HG03196 (cell line): ENCODE results near the gene MPHOSPH9.

Experiments used
- ATAC-seq: cut with Tn5 transposase; IDR thresholded peaks from one replicate; pipeline ENCODE4 v1.9.1; 2021; ENCODE audit not compliant: unreplicated experiment

MPHOSPH9 gene

DNA sequence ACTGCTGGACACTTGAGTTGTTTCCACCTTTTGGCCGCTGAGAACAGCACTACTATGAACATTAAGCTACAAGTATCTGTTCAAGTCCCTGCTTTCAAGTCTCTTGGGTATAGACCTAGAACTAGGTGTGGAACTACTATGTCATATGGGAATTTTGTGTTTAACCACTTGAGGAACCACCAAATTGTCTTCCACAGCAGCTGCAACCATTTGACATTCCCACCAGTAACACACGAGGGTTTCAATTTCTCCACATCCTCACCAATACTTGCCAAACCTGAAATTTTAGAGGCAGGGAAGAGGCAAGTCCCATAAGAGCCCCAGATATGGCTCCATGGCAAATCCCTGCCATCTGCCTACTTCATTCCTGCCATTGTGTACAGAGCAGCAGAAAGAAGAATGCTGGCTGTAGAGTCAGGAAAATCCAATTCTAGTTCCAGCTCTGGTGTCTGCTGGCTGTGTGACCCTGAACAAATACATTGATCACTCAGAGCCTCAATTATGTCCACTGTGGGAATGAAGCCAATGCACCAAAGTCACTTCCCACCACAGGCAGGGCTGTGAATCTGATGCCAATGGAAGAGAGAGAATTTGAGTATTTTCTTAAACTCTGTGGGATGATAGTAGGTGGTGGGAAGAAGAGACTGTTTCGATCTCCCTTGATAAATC, 99.9 kb downstream of the MPHOSPH9 start:
- ATAC-seq, result no peak

DNA sequence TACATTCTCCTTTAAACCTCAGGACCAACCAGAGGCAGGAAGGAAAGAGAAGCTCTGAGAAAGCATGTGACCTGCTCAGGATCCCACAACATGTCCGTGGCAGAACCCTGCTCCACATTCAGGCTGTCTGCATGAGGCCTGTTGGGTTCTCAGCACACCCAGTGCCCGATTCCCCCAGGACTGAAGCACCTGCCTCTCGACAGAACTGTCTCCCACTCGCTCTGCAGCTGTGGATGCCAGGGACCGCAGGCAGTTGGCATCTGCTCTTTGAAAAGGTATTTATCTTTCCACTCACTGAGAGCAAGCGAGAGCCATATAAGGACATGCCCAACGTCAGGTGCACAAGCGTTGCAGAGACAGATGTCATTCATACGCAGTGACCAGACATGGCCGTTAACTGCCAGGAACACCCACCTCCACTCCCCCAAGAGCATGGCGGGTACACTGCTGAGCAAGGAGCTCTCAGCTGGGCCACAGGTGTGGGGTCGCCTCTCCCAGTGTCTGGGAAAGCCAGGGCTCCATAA, 101.0 kb downstream of the MPHOSPH9 start:
- no peak for ATAC-seq

DNA sequence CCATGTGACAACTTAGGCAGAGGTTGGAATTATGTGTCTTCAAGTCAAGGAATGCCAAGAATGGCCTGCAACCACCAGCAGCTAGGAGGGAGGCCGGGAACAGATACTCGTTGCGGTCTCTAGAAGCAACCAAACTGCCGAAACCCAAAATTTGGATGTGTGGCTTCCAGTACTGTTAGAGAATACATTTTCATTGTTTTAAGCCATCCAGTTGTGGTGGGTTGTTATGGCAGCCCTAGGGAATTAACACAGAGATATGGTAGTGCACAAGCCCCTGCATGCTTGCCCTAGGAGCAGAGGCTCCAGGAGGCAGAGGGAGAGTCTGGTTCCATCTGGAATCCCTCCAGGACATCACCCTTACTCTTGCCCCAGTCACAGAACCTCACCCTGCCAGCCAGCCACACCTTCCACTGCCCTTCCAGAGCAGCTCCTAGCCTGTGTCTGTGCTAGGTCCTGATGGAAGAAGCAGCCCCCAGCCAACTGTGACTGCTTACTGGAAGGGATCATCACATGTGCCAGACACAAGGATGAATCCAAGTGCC, 101.6 kb downstream of the MPHOSPH9 start:
- ATAC-seq, result no peak

DNA sequence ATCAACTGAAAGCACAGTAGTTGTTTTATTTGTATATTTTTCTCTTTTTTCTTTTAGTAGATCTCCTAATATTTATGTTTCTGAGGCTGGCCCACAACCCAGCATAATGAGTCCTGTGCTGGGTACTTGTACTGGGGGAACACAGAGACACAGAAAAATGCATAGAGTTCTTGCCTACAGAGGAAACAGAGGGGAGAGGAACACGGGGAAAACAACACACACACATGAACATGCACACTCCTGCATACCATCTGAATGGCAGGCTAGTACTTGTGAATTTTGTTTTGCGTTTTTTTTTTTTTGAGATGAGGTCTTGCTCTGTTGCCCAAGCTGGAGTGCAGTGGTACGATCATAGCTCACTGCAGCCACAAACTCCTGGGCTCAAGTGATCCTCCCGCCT, 103.3 kb downstream of the MPHOSPH9 start:
- no peak for ATAC-seq

- ATAC-seq, result no peak
Observed at GRCh38 chr12:123127182-123127495, 105.8 kb downstream of the MPHOSPH9 start.

DNA sequence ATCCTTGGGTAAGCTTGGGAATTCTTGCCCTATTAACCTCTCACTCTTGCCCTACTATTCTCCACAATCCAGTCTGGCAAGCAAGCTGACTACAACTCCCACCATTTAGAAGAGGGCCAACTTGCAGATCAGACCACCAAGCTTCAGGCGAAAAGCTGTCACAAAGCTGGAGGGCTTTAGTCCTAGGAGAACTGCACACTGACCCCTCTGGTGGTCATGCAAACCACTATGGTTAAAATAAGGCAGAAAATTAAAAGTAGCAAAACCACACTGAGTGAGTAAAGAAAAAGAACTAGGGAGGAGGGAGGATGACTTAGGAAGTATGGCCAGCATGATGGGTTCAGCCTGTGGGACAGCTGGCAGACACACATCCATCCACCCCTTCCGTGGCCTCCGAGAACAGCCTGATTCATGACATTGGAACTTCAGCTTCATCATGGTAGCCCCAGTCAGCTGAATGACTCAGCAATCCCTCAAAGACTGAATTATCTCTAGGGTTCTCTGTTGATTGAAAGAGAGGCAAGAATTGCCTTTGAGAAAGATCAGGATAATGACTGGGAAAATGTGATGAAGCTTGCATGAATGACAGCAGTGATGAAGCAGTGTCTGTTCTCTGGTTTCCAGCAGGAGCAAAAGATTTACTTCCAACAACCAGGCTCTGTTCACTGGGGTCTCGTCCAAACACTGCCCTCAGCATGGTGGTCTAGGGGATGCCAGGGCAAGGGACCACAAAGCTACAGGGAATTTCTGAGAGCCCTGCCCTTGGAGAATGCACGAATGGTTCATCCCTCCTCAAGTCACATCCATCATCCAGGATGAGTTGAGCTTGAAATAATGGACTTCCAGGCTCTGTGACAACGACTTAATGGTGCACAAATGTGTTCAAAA, 106.4 kb downstream of the MPHOSPH9 start:
- no peak for ATAC-seq

DNA sequence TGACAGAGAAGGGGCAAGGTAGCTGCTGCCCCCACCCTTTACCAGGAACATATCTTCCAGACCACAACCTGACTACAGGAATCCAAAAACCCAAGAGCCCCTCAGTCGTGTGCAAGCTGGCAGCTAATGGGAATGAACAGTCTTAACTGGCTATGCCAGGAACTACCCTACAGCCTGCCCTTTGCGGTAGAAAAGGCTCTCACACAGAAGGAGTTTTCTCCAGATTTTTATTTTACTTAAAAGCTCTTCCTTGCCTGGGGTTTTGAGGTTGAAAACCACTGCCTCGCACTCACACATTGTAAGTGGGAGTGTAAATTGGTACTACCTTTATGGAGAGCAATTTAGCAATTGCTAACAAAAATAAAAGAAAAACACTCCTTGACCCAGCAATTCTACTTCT, 110.3 kb downstream of the MPHOSPH9 start:
- no peak for ATAC-seq

GRCh38 chr12:123121670-123122069, 111.3 kb downstream of the MPHOSPH9 start:
- no peak for ATAC-seq

DNA sequence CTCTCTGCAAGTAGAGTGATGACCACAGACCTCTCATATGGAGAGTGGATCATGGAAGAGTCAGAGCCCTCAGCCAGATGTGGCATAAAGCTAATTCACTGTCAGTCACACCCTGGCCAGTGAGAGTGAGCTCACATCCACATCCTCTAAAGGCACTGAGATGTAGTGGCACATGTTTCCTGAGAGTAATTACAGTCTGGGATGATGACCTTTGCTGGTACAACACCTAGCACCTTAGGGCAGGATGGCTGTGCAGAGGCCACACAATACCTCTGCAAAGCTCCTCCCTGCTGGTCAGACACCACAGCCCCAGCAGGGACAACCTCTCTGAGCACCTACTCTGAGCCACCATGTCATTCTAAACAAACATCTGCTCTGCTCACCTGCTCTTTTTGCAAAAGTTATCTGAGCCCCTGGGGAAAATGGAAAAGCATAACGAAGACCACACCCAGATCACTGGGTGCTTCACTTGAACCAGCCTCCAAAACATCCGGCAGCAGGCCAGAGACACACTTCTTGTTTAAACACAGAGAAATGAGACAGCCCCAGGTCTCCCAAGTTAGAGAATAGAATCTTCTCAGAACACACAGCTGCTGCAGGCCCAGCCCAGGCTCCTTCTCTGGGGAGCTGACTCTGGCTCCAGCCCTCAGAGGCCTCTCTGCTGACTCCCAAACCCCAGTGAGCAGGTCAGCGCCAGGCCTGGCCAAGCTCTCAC, 112.3 kb downstream of the MPHOSPH9 start:
- no peak for ATAC-seq

DNA sequence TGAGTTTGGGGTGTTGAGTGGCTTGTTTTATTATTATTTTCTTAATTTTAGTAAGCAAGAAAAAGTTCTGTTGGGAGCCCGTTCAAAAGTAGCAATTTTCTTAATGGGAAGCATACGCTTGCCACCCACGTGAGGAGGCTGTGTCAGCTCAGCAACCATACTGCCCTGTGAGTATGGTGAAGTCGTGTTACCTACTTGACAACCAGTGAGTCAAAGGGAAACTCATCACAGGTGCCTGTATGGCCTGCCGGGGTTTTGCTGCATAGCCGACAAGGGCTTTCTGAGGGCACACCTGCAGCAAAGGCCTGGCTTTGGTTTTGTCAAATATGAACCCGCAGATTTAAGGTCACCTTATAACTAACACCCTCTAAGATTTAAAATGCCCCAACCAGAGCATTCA, 113.1 kb downstream of the MPHOSPH9 start:
- ATAC-seq, result peak; percentile 65

DNA sequence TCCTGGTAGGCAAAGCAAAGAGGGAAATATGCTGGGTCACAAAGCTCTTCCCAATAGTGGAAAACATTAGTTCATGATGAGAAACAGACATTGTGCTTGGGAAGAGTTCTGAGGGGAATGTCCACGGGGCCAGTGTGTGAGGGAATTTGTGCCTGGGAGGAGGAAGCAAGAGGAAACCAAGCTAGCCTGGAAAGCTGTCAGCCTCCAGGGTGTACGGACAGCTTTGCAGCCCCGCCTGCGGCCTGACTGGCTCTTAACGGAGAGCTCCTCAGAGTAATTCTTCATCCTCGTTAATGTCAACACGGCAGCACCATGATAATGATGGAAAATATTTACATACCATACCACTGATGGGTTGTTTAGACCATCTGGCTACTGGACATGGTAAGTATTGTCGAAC, 114.4 kb downstream of the MPHOSPH9 start:
- no peak for ATAC-seq

- ATAC-seq, result no peak
Observed at GRCh38 chr12:123115409-123116121, 117.4 kb downstream of the MPHOSPH9 start.

DNA sequence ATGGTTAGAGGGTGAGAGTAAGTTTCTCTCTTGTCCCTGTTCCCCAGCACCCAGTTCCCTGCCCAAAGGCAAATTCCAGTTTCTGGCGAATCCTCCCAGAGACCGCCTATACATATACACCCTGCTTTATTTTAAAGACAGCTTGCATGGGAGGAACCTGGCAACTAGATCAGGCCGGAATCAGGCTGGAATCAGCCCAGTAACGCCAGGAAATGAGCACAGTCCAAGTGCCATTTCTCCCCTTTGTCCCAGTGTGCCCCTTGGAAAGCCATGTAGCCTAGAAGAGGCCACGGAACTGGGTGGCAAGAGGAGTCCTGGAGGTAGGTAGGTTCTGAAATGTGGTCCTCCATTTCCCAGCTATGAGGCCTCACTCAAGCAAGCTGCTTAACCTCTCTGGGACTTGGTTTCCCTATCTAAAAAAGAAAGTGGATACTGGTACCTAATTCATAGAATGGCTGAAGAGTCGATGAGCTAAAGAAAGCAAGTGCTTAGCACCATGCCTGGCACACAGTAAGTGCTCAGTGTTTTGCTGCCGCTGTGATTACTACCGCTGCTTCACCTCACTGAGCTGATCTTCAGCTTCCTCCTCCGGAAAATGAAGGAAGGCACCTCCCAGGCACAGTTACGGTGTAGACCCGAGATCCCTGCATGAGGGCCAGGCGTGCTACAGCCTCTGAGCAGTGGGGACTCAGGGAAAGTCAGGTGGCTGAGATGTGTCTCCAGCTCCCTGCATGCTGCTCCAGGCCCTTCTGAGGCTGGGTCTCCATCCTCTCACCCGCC, 118.4 kb downstream of the MPHOSPH9 start:
- ATAC-seq, result no peak

- no peak for ATAC-seq
Observed at GRCh38 chr12:123113026-123113425, 119.9 kb downstream of the MPHOSPH9 start.

- no peak for ATAC-seq
Observed at GRCh38 chr12:123111498-123112165, 121.3 kb downstream of the MPHOSPH9 start.

DNA sequence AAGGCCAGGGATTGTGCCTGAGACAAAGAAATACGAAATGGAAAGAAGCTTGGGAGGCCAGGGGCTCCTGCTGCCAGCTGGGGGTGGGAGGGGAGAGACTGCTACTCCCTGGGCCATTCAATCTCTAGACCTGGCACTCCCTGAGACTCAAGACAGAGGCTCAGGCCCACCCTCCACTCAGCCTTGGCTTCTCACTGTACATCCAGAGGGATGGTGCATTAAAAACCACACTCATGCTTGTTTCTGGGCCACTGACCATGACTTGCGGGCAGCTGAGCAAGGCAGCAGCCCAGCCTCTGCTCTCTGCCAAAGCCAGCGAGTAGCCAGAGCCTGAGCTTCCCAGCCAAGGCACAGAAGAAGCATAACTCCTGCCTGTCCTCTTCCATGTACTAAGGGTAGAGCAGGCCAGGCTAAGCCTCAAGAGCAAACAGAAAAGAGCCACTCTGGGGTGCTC, 123.6 kb downstream of the MPHOSPH9 start:
- ATAC-seq, result no peak

- no peak for ATAC-seq
Observed at GRCh38 chr12:123108682-123109066, 124.3 kb downstream of the MPHOSPH9 start.

- no peak for ATAC-seq
Observed at GRCh38 chr12:123107926-123108681, 124.8 kb downstream of the MPHOSPH9 start.
